Transverse colon (tissue), 4 donors: ENCODE data around the gene CCNT2.

ENCODE experiments used
- EP300 ChIP-seq: sonication (generic); formaldehyde crosslinking; IDR thresholded peaks from one replicate; pipeline ENCODE4 v1.6.1; 2017; ENCODE audit warnings: antibody characterized with exemption, low read depth
- POLR2A ChIP-seq: fragments of 450-650 bp; IDR thresholded peaks from one replicate; pipeline ENCODE4 v1.6.1; 2016; ENCODE audit warnings: antibody characterized with exemption, mild to moderate bottlenecking, moderate library complexity
- POLR2AphosphoS5 ChIP-seq, 3 donors: sonication (generic); formaldehyde crosslinking; IDR thresholded peaks; one replicate each; pipeline ENCODE4 v1.6.1; 2016; ENCODE audit warnings: antibody characterized with exemption in 3 of 3
- TF ChIP-seq, protein P1 (sequence below), 5 experiments: fragments of 200-600 bp in 3 of 5; fragments of 450-650 bp in 2 of 5; sonication (generic) in 3 of 5; IDR thresholded peaks; 1 replicate in 2 of 5; 2 replicates in 3 of 5; pipeline ENCODE4 v1.5.1; 2016 to 2017; ENCODE audit warnings: antibody characterized with exemption in 5 of 5, inconsistent platforms in 3 of 5, mild to moderate bottlenecking in 2 of 5, moderate library complexity in 1 of 5

DNA sequence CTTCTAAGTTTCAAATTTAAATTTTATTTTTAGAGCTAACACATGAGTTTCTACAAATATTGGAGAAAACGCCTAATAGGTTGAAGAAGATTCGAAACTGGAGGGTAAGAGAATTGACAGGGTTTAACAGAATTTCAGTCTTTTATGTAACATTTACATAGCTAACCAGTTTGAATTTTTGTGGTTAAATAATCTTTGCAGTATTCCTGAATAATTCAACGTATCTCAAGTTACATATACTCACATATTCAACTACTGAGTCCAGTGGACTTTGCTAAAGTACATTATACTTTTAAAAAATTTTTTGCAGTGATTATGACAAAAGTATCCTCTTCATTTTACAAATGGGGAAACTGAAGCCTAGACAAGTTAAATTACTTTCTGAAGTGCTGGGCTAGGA, 34.0 kb downstream of the CCNT2 start:
- no peak for TF ChIP-seq POLR2AphosphoS5 (IDR thresholded peaks at IDR 0.05)
- TF ChIP-seq, protein P1, sequence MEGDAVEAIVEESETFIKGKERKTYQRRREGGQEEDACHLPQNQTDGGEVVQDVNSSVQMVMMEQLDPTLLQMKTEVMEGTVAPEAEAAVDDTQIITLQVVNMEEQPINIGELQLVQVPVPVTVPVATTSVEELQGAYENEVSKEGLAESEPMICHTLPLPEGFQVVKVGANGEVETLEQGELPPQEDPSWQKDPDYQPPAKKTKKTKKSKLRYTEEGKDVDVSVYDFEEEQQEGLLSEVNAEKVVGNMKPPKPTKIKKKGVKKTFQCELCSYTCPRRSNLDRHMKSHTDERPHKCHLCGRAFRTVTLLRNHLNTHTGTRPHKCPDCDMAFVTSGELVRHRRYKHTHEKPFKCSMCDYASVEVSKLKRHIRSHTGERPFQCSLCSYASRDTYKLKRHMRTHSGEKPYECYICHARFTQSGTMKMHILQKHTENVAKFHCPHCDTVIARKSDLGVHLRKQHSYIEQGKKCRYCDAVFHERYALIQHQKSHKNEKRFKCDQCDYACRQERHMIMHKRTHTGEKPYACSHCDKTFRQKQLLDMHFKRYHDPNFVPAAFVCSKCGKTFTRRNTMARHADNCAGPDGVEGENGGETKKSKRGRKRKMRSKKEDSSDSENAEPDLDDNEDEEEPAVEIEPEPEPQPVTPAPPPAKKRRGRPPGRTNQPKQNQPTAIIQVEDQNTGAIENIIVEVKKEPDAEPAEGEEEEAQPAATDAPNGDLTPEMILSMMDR (IDR thresholded peaks at IDR 0.05), result no peak
- no peak for TF ChIP-seq POLR2A
- no peak for TF ChIP-seq EP300
